Spleen (tissue), 7 donors: Measurements from ENCODE around the gene ITPR2.

Experiments used
- CTCF ChIP-seq, 11 experiments: fragments of 200-600 bp in 7 of 11; fragments of 450-650 bp in 4 of 11; sonication (generic) in 4 of 11; IDR thresholded peaks in 8 of 11; conservative IDR thresholded peaks in 3 of 11; 1 replicate in 7 of 11; 2 replicates in 4 of 11; pipeline versions ENCODE4 v1.4.0 to v1.8.0; 2016 to 2021; ENCODE audit warnings: antibody characterized with exemption in 11 of 11, inconsistent platforms in 4 of 11, mild to moderate bottlenecking in 1 of 11
- POLR2AphosphoS5 ChIP-seq, 3 donors: sonication (generic); formaldehyde crosslinking; IDR thresholded peaks; one replicate each; pipeline ENCODE4 v1.5.1; 2017; ENCODE audit warnings: antibody characterized with exemption in 3 of 3
- donor health status: DM: no; HTN: no; CAD: no; lungs with moderate emphysema.
- donor health status: DM: no; HTN: no; CAD: no.
- donor health status: DM: no; HTN: no; CAD: no.

DNA sequence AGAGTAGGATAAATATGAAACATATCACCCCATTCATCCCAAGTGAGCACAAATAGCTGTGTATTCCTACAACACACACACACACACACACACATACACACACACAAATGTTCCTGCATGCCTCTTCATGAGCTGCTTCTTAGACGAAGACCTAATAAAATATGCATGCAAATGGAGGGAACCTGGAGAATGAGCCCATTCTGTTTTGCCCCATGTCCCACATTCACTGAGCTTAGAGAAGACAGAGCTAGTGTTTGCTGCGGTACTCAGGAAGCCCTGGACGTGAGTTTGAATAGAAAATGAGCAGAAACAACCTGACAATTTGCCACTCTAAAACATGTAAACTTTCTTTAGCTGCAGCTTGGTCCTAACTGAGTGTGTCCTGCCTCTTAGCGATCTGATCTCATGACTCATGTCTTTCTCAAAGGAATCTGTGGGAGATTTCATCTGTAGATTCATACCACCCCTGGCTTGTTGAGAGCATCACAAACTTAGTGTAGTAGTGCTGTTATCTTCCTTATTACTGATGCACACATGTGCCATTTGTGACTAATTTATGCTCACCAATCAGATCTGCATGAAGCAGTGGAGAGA is 86.8 kb downstream of the ITPR2 start:
- TF ChIP-seq POLR2AphosphoS5 (IDR thresholded peaks at IDR 0.05) (no peak), CTCF (IDR thresholded peaks at IDR 0.05 in 8 of 11, conservative IDR thresholded peaks at IDR 0.05 in 3 of 11) (no peak)
